CD4-positive, CD25-positive, alpha-beta regulatory T cell (primary cell): ENCODE measurements around the gene CFAP119. TPM values are rescaled to one million over a fixed set of nuclear protein-coding genes. Genes with fewer than 3 reads are reported as not detected.

Source experiments
- ATAC-seq, 2 donors: fragments of 150-1000 bp; cut with Tn5 transposase; one replicate each; pipeline ENCODE4 v1.10.0; 2021; ENCODE audit warnings: low read depth in 2 of 2, moderate number of reproducible peaks in 2 of 2, moderate library complexity in 1 of 2
- DNase-seq, 3 donors: peaks; one replicate each; pipeline versions ENCODE4 v3.0.0 to v3.0.0-alpha.2; 2012 to 2022; ENCODE audit warnings: mixed read lengths in 1 of 3
- H3K27ac ChIP-seq: one replicate; pipeline ENCODE4 v1.7.0; 2013; ENCODE audit warnings: mild to moderate bottlenecking, low read length; ENCODE audit not compliant: insufficient read depth, poor library complexity, severe bottlenecking
- H3K27me3 ChIP-seq: one replicate; pipeline ENCODE4 v1.7.0; 2013; ENCODE audit warnings: low read length; ENCODE audit not compliant: control insufficient read depth, insufficient read depth
- H3K36me3 ChIP-seq: one replicate; pipeline ENCODE4 v1.7.0; 2013; ENCODE audit warnings: mild to moderate bottlenecking, low read length, moderate library complexity; ENCODE audit not compliant: control insufficient read depth, insufficient read depth
- H3K4me1 ChIP-seq: 2 replicates; pipeline ENCODE4 v1.7.0; 2013; ENCODE audit warnings: mild to moderate bottlenecking, low read length; ENCODE audit not compliant: insufficient read depth, control insufficient read depth, poor library complexity, severe bottlenecking
- H3K4me3 ChIP-seq: one replicate; pipeline ENCODE4 v1.7.0; 2013; ENCODE audit warnings: low read depth, mild to moderate bottlenecking, low read length, moderate library complexity
- H3K9me3 ChIP-seq, 2 experiments: 1 replicate in 1 of 2; 2 replicates in 1 of 2; pipeline ENCODE4 v1.7.0; 2013; ENCODE audit warnings: low read length in 2 of 2, mild to moderate bottlenecking in 1 of 2, moderate library complexity in 1 of 2; ENCODE audit not compliant: control insufficient read depth in 2 of 2
- H3K27ac Mint-ChIP-seq, 3 donors: one replicate each; pipeline ENCODE4 v1.8.0; 2020 to 2022; ENCODE audit warnings: mild to moderate bottlenecking in 3 of 3, mixed read lengths in 3 of 3, moderate library complexity in 2 of 3
- H3K27me3 Mint-ChIP-seq: one replicate; pipeline ENCODE4 v1.8.0; 2022; ENCODE audit warnings: mild to moderate bottlenecking, mixed read lengths
- H3K36me3 Mint-ChIP-seq: one replicate; pipeline ENCODE4 v1.8.0; 2020; ENCODE audit warnings: mixed read lengths
- H3K4me1 Mint-ChIP-seq, 4 donors: one replicate each; pipeline ENCODE4 v1.8.0; 2020 to 2022; ENCODE audit warnings: mixed read lengths in 4 of 4, mild to moderate bottlenecking in 1 of 4
- H3K4me3 Mint-ChIP-seq, 4 donors: one replicate each; pipeline ENCODE4 v1.8.0; 2020 to 2022; ENCODE audit warnings: mild to moderate bottlenecking in 4 of 4, mixed read lengths in 4 of 4, moderate library complexity in 3 of 4
- H3K9me3 Mint-ChIP-seq, 7 donors: one replicate each; pipeline ENCODE4 v1.8.0; 2020 to 2022; ENCODE audit warnings: mixed read lengths in 7 of 7, mild to moderate bottlenecking in 3 of 7, moderate library complexity in 2 of 7
- polyA plus RNA-seq, 4 donors: library from polyadenylated mRNA; unstranded; fragments of 300-500 nt; fragmentation: Illumina TruSeq; gene quantifications; one replicate each; pipeline ENCODE4 v1.2.3, GENCODE V29; 2021
- total RNA-seq: library from RNA; stranded (reverse); gene quantifications from one replicate; pipeline ENCODE4 v1.2.3, GENCODE V29; 2022

CFAP119 gene
- total and polyA plus RNA-seq, 5 donors from 2014 or later: 0.23 to 1.8 (median 1.0) TPM; not detected in 1

DNA sequence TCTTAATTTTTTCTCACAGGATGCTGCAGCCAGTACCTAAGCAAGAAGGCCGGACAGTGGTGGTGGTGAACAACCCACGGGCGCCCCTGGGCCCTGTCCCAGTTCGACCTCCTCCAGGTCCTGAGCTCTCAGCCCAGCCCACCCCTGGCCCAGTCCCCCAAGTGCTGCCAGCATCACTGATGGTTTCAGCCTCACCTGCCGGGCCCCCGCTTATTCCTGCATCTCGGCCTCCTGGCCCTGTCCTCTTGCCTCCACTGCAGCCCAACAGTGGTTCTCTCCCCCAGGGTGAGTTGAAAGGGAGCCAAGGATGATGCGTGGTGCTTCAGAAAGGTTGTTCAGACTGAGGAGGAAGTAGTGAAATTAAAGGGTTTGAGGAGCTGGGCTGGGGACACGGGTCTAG, 41.2 kb downstream of the CFAP119 start:
- DNase-seq: no peak
- Mint-ChIP-seq H3K4me3 (no peak overlapping the region), H3K27ac (no peak overlapping the region), H3K27me3 (no peaks in the 10 kb centered on the region), H3K36me3 (peaks cover 59% of the 10 kb centered on the region), H3K4me1 (peaks cover 3 to 26% (median 16%) of the 10 kb centered on the region in 4 donors), H3K9me3 (no peaks in the 10 kb centered on the region)
- peaks cover 93% of the 10 kb centered on the region for H3K36me3 ChIP-seq
- no peaks in the 10 kb centered on the region for H3K27me3 ChIP-seq
- no peak for ATAC-seq
- H3K9me3 ChIP-seq: no peaks in the 10 kb centered on the region
- no peak overlapping the region for H3K4me3 ChIP-seq
- H3K27ac ChIP-seq: no peak overlapping the region
- H3K4me1 ChIP-seq: no peaks in the 10 kb centered on the region

DNA sequence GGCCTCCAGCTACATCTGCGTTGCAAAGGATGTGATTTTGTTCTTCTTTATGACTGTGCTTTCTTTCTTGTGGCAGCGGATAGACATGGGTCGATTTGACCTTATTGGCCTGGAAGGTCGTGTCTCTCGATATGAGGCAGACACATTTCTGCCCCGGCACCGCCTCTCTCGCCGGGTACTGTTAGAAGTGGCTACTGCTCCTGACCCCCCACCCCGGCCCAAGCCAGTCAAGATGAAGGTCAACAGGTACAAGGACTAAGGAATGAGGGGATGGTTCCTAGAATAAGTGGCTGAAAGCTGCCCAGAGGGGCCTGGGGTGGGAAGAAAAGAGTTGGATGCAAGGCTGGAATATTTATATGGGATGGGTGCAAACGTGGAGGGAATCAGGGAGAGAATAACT, 41.8 kb downstream of the CFAP119 start:
- no peak overlapping the region for H3K27ac ChIP-seq
- peaks cover 91% of the 10 kb centered on the region for H3K36me3 ChIP-seq
- Mint-ChIP-seq H3K9me3 (peaks cover 0 to 2% (median 0%) of the 10 kb centered on the region in 7 donors), H3K27ac (peak overlapping the region in 1 of 3 donors; percentile 28), H3K4me3 (no peak overlapping the region), H3K27me3 (no peaks in the 10 kb centered on the region), H3K36me3 (peaks cover 57% of the 10 kb centered on the region), H3K4me1 (peaks cover 6 to 30% (median 16%) of the 10 kb centered on the region in 4 donors)
- ATAC-seq (no peak), DNase-seq (no peak)
- H3K4me1 ChIP-seq: peaks cover 3% of the 10 kb centered on the region
- H3K9me3 ChIP-seq: no peaks in the 10 kb centered on the region
- no peaks in the 10 kb centered on the region for H3K27me3 ChIP-seq
- no peak overlapping the region for H3K4me3 ChIP-seq

DNA sequence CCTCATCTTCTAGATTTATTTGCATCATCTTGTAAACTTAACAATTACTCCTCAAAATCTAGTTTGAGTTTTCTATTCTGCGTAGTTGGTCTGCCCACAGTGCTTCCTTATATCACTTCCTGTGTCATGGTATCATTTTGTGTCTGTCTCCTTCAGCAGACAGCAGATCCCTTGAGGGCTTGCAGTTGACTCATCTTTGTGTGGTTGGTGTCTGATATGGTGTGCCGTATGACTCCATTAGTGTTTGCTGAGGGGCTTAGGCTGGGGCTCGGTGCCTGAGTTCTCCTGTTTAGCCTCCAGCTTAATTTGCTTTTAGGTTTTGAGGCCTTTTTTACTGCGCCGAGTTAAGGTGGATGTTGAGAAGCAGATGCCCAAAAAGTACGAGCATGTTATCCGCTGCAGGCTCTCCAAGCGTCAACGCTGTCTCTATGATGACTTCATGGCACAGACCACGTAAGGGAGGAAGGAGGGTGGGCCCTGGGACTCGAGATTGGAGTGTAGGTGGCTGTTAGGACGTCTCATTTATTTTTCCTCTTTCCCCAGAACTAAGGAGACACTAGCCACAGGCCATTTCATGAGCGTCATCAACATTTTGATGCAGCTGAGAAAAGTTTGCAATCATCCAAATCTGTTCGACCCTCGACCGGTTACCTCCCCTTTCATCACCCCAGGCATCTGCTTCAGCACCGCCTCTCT, 46.0 kb downstream of the CFAP119 start:
- no peaks in the 10 kb centered on the region for H3K27me3 ChIP-seq
- H3K27ac Mint-ChIP-seq: peak overlapping the region; percentile 83 to 99 (median 92)
- ATAC-seq (peak; percentile 92 to 94), DNase-seq (peak in 2 of 3 donors; percentile 29 to 62)
- H3K27me3 Mint-ChIP-seq: no peaks in the 10 kb centered on the region
- H3K4me3 ChIP-seq: no peak overlapping the region
- H3K4me1 Mint-ChIP-seq: peaks cover 10 to 29% (median 21%) of the 10 kb centered on the region in 4 donors
- peak overlapping the region in 3 of 4 donors; percentile 1 to 51 (median 34) for H3K4me3 Mint-ChIP-seq
- H3K9me3 Mint-ChIP-seq: peaks cover 0 to 2% (median 0%) of the 10 kb centered on the region in 7 donors
- no peaks in the 10 kb centered on the region for H3K9me3 ChIP-seq
- peaks cover 60% of the 10 kb centered on the region for H3K36me3 Mint-ChIP-seq
- H3K36me3 ChIP-seq: peaks cover 87% of the 10 kb centered on the region
- peaks cover 5% of the 10 kb centered on the region for H3K4me1 ChIP-seq
- H3K27ac ChIP-seq: peak overlapping the region; percentile 34

DNA sequence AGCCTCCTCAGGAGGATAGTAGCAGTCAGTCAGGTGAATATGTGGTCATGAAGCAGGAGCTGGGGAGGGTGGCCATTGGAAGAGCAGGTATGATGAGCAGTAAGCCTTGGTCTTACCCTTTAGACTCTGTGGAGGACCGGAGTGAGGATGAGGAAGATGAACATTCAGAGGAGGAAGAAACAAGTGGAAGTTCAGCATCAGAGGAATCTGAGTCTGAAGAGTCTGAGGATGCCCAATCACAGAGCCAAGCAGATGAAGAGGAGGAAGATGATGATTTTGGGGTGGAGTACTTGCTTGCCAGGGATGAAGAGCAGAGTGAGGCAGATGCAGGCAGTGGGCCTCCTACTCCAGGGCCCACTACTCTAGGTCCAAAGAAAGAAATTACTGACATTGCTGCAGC, 50.1 kb downstream of the CFAP119 start:
- Histone ChIP-seq H3K36me3 (peaks cover 95% of the 10 kb centered on the region), H3K4me3 (no peak overlapping the region), H3K27me3 (no peaks in the 10 kb centered on the region), H3K9me3 (no peaks in the 10 kb centered on the region), H3K4me1 (peaks cover 5% of the 10 kb centered on the region), H3K27ac (no peak overlapping the region)
- Mint-ChIP-seq H3K36me3 (peaks cover 72% of the 10 kb centered on the region), H3K4me1 (peaks cover 14 to 22% (median 17%) of the 10 kb centered on the region in 4 donors), H3K4me3 (no peak overlapping the region), H3K27me3 (no peaks in the 10 kb centered on the region), H3K27ac (peak overlapping the region in 1 of 3 donors; percentile 52), H3K9me3 (peaks cover 0 to 2% (median 0%) of the 10 kb centered on the region in 7 donors)
- ATAC-seq (no peak), DNase-seq (no peak)

DNA sequence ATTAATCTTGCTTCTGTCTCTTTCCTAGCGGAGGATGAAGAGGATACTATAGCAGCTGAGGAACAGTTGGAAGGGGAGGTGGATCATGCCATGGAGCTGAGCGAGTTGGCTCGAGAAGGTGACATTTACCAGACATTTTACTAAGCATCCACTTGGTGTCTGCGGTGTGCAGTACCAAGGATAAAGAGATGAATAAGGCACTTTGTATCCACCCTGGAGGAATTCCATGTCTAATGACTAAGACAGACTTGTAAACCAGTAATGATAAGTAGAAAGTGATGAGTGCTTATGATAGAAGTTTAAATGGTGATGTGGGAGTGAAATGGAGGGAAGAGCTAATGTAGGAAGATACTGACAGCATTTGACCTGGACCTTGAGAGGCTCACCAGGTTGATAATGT, 50.9 kb downstream of the CFAP119 start:
- Histone ChIP-seq H3K36me3 (peaks cover 95% of the 10 kb centered on the region), H3K9me3 (no peaks in the 10 kb centered on the region), H3K27me3 (no peaks in the 10 kb centered on the region), H3K4me3 (no peak overlapping the region), H3K27ac (no peak overlapping the region), H3K4me1 (peaks cover 5% of the 10 kb centered on the region)
- H3K9me3 Mint-ChIP-seq: peaks cover 0 to 2% (median 0%) of the 10 kb centered on the region in 7 donors
- H3K27me3 Mint-ChIP-seq: no peaks in the 10 kb centered on the region
- no peak for ATAC-seq
- H3K4me3 Mint-ChIP-seq: no peak overlapping the region
- H3K36me3 Mint-ChIP-seq: peaks cover 66% of the 10 kb centered on the region
- DNase-seq: no peak
- H3K4me1 Mint-ChIP-seq: peaks cover 14 to 15% (median 15%) of the 10 kb centered on the region in 4 donors
- peak overlapping the region in 2 of 3 donors; percentile 18 to 42 for H3K27ac Mint-ChIP-seq

Other genes starting within 250 kb of the CFAP119 start
- 4.0 TPM for gene ZNF768, start 235.5 kb downstream of the CFAP119 start, total RNA-seq
- gene ZNF768, start 235.5 kb downstream of the CFAP119 start, polyA plus RNA-seq: 1 to 10 TPM in 1 of 4 donors, under 1 TPM in 3; 0.40 to 1.2 (median 0.66) TPM
- 5.0 TPM for gene ZNF747, start 227.2 kb downstream of the CFAP119 start, total RNA-seq
- 1 to 10 TPM; 6.4 to 9.4 (median 8.6) TPM for gene ZNF747, start 227.2 kb downstream of the CFAP119 start, polyA plus RNA-seq
- 15.6 TPM for gene ZNF764, start 203.7 kb downstream of the CFAP119 start, total RNA-seq
- gene ZNF764, start 203.7 kb downstream of the CFAP119 start, polyA plus RNA-seq: 1 to 10 TPM; 4.8 to 6.5 (median 5.7) TPM
- gene ZNF688, start 190.3 kb downstream of the CFAP119 start, total RNA-seq: 12.1 TPM
- 10 to 100 TPM; 34.5 to 59.1 (median 50.5) TPM for gene ZNF688, start 190.3 kb downstream of the CFAP119 start, polyA plus RNA-seq
- gene ZNF785, start 176.4 kb downstream of the CFAP119 start, total RNA-seq: 9.3 TPM
- 1 to 10 TPM; 1.4 to 3.5 (median 2.5) TPM for gene ZNF785, start 176.4 kb downstream of the CFAP119 start, polyA plus RNA-seq
- gene ZNF689, start 151.7 kb downstream of the CFAP119 start, total RNA-seq: 14.0 TPM
- 10 to 100 TPM in 2 of 4 donors, 1 to 10 TPM in 2; 8.1 to 16.0 (median 12.2) TPM for gene ZNF689, start 151.7 kb downstream of the CFAP119 start, polyA plus RNA-seq
- gene PRR14, start 111.1 kb downstream of the CFAP119 start, total RNA-seq: 104 TPM
- 10 to 100 TPM; 12.7 to 15.5 (median 13.8) TPM for gene PRR14, start 111.1 kb downstream of the CFAP119 start, polyA plus RNA-seq
- 179 TPM for gene FBRS, start 103.6 kb downstream of the CFAP119 start, total RNA-seq
- gene FBRS, start 103.6 kb downstream of the CFAP119 start, polyA plus RNA-seq: 1 to 10 TPM; 2.3 to 4.2 (median 3.3) TPM
- 83.0 TPM for gene SRCAP, start 62.9 kb downstream of the CFAP119 start, total RNA-seq
- gene SRCAP, start 62.9 kb downstream of the CFAP119 start, polyA plus RNA-seq: 10 to 100 TPM in 1 of 4 donors, 1 to 10 TPM in 3; 4.9 to 12.4 (median 7.5) TPM
- gene PHKG2, start 13.6 kb downstream of the CFAP119 start, total RNA-seq: 43.9 TPM
- gene PHKG2, start 13.6 kb downstream of the CFAP119 start, polyA plus RNA-seq: 10 to 100 TPM; 39.5 to 48.5 (median 44.7) TPM
- gene RNF40, start 260 bp upstream of the CFAP119 start, total RNA-seq: 66.2 TPM
- 10 to 100 TPM; 19.0 to 26.9 (median 22.9) TPM for gene RNF40, start 260 bp upstream of the CFAP119 start, polyA plus RNA-seq
- gene ZNF629, start 25.1 kb upstream of the CFAP119 start, total RNA-seq: 0.49 TPM
- gene ZNF629, start 25.1 kb upstream of the CFAP119 start, polyA plus RNA-seq: under 1 TPM; 0.23 to 0.79 (median 0.39) TPM
- 22.9 TPM for gene BCL7C, start 132.0 kb upstream of the CFAP119 start, total RNA-seq
- gene BCL7C, start 132.0 kb upstream of the CFAP119 start, polyA plus RNA-seq: 10 to 100 TPM; 31.4 to 43.7 (median 41.2) TPM
- 0.30 TPM for gene CTF1, start 134.6 kb upstream of the CFAP119 start, total RNA-seq
- not detected for gene CTF1, start 134.6 kb upstream of the CFAP119 start, polyA plus RNA-seq
- 13.0 TPM for gene FBXL19, start 161.5 kb upstream of the CFAP119 start, total RNA-seq
- under 1 TPM in 3 of 4 donors, not detected in 1; 0.14 to 0.21 (median 0.17) TPM for gene FBXL19, start 161.5 kb upstream of the CFAP119 start, polyA plus RNA-seq
- gene ORAI3, start 187.0 kb upstream of the CFAP119 start, total RNA-seq: 7.7 TPM
- 10 to 100 TPM; 30.7 to 34.7 (median 31.7) TPM for gene ORAI3, start 187.0 kb upstream of the CFAP119 start, polyA plus RNA-seq
- 35.2 TPM for gene SETD1A, start 195.7 kb upstream of the CFAP119 start, total RNA-seq
- gene SETD1A, start 195.7 kb upstream of the CFAP119 start, polyA plus RNA-seq: 1 to 10 TPM in 1 of 4 donors, under 1 TPM in 3; 0.33 to 1.4 (median 0.63) TPM
- gene HSD3B7, start 223.1 kb upstream of the CFAP119 start, total RNA-seq: not detected
- under 1 TPM in 2 of 4 donors, not detected in 2; 0.07 to 0.31 TPM for gene HSD3B7, start 223.1 kb upstream of the CFAP119 start, polyA plus RNA-seq
- gene STX1B, start 248.6 kb upstream of the CFAP119 start, total RNA-seq: 0.74 TPM
- gene STX1B, start 248.6 kb upstream of the CFAP119 start, polyA plus RNA-seq: not detected